NK-92 treated with Interleukin-12 subunit alpha and Interleukin-12 subunit beta, amount 100 ng/mL, for 24 hours (cell line): ENCODE measurements around the gene ADCY4.
"Not testable (repeated sequence)": the region's sequence is repeated elsewhere in the genome, so short reads cannot be mapped to it uniquely, and the experiment has no call there.

ENCODE experiments used
- DNase-seq: peaks from one replicate; lab custom pipeline; 2025; lab: John Stamatoyannopoulos, UW

Gene ADCY4

DNA sequence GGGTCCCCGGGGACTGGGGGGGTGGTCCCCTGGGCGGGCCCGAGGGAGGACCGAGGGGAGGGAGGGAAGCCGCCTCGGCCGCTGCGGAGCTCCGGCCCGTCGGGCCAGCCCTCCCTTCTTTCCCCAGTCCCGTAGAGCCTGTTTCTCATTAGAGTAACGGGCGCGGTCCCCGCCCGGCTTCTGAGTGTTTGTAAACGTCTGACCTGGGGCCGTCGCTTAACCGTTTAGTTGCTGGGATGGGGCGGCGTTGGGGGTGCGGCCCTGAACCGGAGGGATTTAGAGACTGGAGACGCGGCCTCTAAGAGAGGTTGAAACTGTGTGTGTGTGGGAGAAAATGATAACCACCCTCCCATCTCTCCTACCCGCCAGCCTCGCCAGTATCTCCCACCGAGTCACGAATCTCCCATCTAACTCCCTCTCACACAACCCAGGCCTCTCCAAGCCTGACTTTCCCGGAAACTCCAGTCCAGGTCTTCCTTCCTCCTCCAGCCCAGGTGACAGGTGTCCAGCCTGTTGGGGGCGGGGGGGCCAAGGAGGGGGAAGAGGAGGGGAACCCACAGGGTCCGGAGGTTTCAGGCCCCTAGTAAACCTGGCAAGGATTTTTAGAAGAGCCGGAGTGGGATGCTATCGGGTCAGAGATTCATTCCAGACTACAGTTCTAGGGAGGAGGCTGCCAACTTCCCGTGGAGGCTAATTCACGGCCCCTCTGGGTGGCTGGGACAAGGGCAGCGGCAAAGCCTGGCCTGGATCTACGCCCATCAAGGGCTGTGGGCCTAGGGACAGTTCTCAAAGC is 32.0 kb upstream of the ADCY4 start:
- no peak for DNase-seq

DNA sequence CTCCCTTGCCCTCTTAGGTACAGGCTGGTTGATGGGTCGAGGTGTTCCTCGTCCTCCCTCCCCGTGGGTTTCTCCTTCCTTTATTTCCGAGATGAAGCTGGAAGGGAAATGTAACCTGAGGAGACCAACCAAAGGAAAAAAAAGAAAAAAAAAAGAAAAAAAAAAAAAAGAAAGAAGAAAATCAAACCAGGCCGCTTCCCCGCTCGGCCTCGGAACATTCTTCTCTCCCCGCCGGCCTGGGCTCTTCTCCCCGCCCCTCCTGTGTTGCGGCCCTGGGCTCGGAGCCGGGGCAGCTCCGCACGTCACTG is 31.5 kb upstream of the ADCY4 start:
- DNase-seq: no peak

DNA sequence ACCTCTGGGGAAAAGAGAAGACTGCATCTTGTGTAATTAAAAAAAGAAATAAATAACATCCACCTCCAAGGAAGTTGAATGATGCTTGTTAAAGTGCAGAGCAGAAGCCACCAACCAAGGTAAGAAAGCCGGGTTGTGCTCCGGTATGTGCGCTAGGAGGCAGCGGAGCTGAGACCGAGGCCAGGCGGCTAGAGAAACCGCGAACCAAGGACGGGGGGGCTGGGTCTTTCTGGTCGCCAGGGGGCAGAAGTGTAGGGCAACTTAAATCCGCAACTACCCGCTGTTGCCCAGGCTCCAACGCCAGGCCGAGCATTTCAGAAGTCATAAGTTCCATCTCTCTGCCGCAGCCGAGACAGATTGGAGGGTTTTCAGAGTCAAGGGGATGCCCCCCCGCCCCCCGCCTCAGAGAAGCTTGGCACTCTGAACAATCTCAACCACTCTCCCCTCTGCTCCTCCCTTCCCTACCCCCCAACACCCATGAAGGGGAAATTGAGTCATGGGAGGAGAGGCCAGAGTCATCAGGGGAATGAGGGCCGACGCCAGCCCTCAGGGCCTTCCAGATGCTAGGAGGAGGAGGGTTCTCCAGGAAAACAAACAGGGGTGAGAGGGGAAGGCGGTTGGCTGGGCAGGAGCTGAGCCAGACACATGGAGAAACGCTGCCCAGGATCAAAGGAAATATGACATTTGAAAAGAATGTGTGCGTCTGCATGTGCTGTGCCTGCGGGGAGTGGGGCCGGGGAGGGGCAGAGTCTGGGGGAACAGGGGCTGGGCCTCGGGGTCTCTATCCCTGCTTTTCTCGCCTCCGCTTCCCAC is 30.9 kb upstream of the ADCY4 start:
- DNase-seq: no peak

DNA sequence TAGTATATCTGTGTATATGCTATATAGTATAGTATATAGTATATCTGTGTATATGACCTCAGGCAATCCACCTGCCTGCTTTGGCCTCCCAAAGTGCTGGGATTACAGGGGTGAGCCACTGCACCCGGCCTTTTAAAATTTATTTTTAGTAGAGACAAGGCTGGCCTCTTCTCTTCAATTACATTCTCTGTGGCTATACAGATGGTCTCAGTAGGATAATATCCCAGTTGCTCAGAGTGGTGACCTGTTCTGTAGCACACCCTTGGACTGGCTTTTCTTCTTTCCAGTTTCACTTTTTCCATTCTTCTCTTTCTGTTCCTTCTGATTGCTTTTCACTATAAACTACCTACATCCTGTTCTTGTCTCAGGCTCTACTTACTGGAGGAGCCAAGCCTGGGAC is 30.0 kb upstream of the ADCY4 start:
- DNase-seq: no peak

DNA sequence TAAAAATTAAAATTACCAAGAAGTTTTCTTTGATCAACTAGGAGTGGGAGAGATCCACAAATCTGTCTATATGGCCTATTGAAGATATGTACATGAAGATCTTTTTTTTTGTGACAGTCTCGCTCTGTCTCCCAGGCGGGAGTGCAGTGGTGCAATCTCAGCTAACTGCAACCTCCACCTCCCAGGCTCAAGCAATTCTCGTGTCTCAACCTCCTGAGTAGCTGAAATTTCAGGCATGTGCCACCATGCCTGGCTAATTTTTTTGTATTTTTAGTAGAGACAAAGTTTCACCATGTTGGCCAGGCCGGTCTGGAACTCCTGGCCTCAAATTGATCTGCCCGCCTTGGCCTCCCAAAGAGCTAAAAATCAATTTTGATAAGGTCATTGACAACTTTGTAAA is 28.5 kb upstream of the ADCY4 start:
- DNase-seq: no peak

GRCh38 chr14:24362241-24362960 is 27.5 kb upstream of the ADCY4 start:
- DNase-seq: no peak

- DNase-seq: no peak
Measured at GRCh38 chr14:24361326-24361725, 26.5 kb upstream of the ADCY4 start.

GRCh38 chr14:24360281-24360680 is 25.4 kb upstream of the ADCY4 start:
- DNase-seq: no peak

DNA sequence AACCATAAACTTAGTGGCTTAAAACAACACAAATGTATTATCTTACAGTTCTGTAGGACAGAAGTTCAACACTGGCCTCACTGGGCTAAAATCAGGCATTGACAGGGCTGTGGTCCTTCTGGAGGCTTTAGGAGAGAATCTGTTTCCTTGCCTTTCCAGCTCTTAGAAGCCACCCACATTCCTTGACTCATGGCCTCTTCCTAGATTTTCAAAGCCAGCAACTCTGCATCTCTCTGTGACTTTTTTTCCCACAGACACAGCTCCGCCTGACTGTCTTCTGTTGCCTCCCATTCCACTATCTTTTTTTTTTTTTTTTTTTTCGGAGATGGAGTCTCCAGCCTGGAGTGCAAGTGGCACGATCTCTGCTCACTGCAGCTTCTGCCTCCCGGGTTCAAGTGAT is 21.3 kb upstream of the ADCY4 start:
- no peak for DNase-seq

DNA sequence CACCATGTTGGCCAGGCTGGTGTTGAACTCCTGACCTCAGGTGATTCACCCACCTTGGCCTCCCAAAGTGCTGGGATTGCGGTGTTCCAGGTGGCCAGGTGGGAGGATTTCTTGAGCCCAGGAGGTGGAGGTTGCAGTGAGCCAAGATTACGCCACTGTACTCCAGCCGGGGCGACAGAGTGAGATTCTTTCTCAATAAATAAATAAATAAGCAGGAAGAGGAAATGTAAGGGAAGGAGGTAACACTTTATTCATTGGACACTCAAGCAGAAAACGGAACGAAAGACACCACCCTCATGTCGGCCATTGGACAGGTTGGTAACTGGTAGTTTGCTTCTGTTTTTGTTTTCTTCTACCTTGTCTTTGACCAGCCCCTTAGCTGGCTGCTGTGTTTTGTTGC is 20.1 kb upstream of the ADCY4 start:
- DNase-seq: no peak

DNA sequence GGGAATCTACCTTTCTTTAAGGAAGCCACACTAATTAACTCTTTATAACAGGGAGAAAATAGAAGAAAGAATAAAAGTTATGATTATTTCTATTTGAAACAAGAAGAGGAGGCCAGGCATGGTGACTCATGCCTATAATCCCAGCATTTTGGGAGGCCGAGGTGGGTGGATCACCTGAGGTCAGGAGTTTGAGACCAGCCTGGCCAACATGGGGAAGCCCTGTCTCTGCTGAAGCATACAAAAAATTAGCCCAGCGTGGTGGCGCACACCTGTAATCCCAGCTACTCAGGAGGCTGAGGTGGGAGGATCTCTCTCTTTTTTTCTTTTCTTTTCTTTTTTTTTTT is 19.6 kb upstream of the ADCY4 start:
- DNase-seq: not testable (repeated sequence)

- no peak for DNase-seq
Measured at GRCh38 chr14:24353559-24354481, 18.9 kb upstream of the ADCY4 start.

- DNase-seq: no peak
Measured at GRCh38 chr14:24351517-24351916, 16.6 kb upstream of the ADCY4 start.

GRCh38 chr14:24349742-24350141 is 14.9 kb upstream of the ADCY4 start:
- DNase-seq: no peak

DNA sequence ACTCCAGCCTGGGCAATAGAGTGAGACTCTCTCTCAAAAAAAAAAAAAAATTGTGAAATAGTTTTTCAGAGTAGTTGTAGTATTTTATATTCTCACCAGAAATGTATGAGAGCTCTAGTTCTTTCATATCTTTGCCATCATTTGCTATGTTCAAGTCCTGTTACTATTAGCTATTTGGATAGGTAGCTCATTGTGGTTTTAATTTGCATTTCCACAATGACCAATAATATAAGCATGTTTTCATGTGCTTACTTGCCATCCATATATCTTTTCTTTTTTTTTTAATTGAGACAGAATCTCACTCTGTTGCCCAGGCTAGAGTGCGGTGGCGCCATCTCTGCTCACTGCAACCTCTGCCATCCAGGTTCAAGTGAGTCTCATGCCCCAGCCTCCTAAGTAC is 13.3 kb upstream of the ADCY4 start:
- no peak for DNase-seq

DNA sequence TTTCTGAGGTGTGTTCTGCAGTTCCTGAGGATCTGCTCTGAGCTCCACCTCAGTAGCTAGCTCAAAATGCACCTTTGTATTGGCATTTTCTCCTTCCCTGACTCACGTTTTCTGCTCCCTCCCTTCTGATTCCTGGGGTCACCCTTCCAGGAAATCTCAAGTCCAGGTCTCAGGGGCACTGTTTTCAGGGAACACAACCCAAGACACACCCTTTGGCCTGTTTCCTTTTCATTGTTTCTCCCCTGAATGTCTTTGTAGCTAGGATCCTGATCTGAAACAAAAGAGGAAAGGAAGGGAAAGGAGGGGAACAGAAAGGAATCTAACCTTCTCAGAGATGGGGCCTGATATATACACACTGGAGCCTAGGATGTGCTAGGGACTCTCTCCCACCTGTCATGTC is 12.3 kb upstream of the ADCY4 start:
- DNase-seq: no peak

DNA sequence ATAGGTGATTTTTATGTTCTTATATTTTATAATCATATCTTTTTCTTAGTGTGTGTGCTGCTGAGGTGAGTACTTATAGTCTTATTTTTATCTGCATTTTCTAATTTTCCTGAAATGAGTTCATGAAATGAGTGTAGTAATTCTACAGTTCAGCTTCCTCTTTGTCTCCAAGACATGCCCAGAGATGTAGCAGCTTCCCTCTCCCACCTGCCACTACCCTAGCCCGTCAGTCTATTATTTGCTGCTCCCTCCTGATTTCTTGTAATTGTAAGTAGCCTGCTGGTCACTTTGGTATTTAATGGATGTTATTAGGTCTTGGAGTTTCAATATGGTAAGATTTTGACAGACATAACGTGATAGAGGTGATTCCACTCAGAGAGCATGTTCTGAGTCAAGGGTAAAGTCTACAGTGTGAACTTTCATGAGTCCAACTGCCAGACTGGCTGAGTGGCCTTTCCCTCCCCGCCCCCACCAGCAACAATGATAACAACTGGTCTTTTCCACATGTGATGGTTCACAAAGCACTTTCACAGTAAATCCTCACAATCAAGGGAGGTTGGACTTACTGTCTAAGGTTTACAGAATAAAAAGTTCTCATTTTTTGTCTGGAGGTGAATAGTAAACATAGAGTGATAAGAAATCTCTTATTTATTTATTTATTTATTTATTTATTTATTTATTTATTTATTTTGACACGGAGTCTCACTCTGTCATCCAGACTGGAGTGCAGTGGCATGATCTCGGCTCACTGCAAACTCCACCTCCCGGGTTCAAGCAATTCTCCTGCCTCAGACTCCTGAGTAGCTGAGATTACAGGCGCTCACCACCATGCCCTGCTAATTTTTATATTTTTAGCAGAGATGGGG is 9.2 kb upstream of the ADCY4 start:
- no peak for DNase-seq

- no peak for DNase-seq
Measured at GRCh38 chr14:24342889-24343288, 8.0 kb upstream of the ADCY4 start.

DNA sequence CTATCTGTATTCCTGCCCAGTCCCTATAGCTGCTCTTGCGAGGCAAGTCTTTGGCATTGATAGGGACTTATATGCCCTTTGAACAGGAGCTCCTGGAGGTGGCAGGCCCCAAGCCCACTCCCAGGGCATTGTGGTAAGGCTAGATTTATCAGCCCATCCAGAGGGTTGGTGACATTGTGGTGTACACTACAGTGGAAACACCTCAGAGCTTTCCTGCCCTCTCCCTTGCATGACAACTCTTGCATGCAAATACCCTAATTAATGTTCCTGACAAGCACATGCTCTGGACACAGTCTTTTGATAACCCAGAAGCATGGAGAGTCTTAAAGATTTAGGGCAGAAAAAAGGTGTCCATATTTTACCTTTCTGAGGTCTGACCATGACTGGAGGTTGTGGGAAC is 5.7 kb upstream of the ADCY4 start:
- no peak for DNase-seq

DNA sequence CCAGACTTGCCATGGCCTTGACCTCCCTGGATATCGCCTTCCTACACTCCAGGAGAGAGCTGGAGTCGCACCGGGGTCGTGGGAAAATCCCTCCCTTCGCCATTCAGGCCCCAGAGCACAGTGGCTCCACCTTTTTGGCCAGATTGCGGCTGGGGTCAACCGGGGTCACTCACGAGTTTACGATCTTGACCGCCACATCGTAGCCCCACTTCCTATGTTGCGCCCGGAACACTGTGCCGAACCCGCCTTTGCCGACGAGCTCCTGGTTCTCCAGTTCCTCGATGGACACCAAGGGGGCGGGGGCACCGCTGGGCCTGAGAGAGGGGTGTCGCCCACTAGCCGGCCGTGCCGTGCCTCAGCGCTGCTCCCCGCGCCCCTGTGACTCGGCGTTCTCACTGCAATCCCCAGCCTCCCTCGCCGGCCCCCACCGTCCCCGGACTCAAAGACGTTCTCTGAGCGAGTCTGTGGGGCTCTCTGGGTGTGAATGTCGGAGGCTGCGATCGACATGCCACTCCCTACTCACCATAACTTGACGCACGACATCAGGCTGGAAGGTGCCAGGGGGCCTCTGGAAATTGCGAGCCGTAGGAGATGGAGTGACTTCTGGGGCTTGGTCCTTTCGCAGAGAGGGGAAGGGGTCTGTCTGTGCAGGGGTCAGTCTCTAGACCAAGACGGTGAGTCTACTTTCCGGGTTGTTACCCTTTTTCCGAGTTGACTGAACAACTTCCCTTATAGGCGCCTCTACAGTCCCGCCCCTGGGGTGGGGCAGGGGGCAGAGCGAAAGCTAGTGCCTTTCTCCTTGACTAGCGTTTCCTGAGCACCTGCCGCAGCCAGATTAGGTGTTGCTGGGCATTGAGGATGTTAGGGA is 4.6 kb upstream of the ADCY4 start, which contains the start of gene RIPK3:
RIPK3 (minus strand) TSS at position 708 of the 868 bp plus-strand sequence; CDS start at position 543, 165 bp downstream.
- no peak for DNase-seq
